GM19351 (cell line): ENCODE measurements around the gene NKIRAS1.
"Not testable (repeated sequence)": the region's sequence is repeated elsewhere in the genome, so short reads cannot be mapped to it uniquely, and the experiment has no call there.

Experiments
- ATAC-seq: cut with Tn5 transposase; IDR thresholded peaks from one replicate; pipeline ENCODE4 v1.9.1; 2021; ENCODE audit warnings: mild to moderate bottlenecking, moderate library complexity; ENCODE audit not compliant: unreplicated experiment

The NKIRAS1 gene

GRCh38 chr3:23872330-23872729 lies 44.5 kb downstream of the NKIRAS1 start:
- ATAC-seq, result no peak

GRCh38 chr3:23871361-23871760 lies 45.4 kb downstream of the NKIRAS1 start:
- ATAC-seq, result not testable (repeated sequence)

GRCh38 chr3:23870663-23871043 lies 46.1 kb downstream of the NKIRAS1 start:
- not testable (repeated sequence) for ATAC-seq

GRCh38 chr3:23869977-23870662 lies 46.7 kb downstream of the NKIRAS1 start:
- ATAC-seq, result no peak

- no peak for ATAC-seq
These were observed 49.0 kb downstream of the NKIRAS1 start for GRCh38 chr3:23867838-23868237.

- ATAC-seq, result no peak
These were observed 49.4 kb downstream of the NKIRAS1 start for GRCh38 chr3:23867400-23867799.

GRCh38 chr3:23865595-23866396 lies 51.0 kb downstream of the NKIRAS1 start:
- peak; percentile 90 for ATAC-seq

- no peak for ATAC-seq
These were observed 51.9 kb downstream of the NKIRAS1 start for GRCh38 chr3:23864931-23865330.

GRCh38 chr3:23863060-23863459 lies 53.7 kb downstream of the NKIRAS1 start:
- no peak for ATAC-seq

- no peak for ATAC-seq
These were observed 55.1 kb downstream of the NKIRAS1 start for GRCh38 chr3:23861689-23862088.

GRCh38 chr3:23859839-23860382 lies 56.9 kb downstream of the NKIRAS1 start:
- ATAC-seq, result no peak

GRCh38 chr3:23859012-23859743 lies 57.6 kb downstream of the NKIRAS1 start:
- no peak for ATAC-seq

GRCh38 chr3:23856286-23856685 lies 60.5 kb downstream of the NKIRAS1 start:
- no peak for ATAC-seq

- ATAC-seq, result not testable (repeated sequence)
These were observed 67.3 kb downstream of the NKIRAS1 start for GRCh38 chr3:23849462-23849861.

GRCh38 chr3:23845326-23846216 lies 71.2 kb downstream of the NKIRAS1 start:
- ATAC-seq, result no peak

GRCh38 chr3:23843869-23844268 lies 72.9 kb downstream of the NKIRAS1 start:
- no peak for ATAC-seq
